CD1c-positive myeloid dendritic cell (primary cell): ENCODE measurements around the gene CRHBP.

ENCODE experiments used
- DNase-seq: peaks from one replicate; pipeline ENCODE4 v3.0.0-alpha.2; 2016; ENCODE audit errors: extremely low spot score

CRHBP gene

GRCh38 chr5:77015938-77016569 lies 63.2 kb downstream of the CRHBP start:
- peak; percentile 63 for DNase-seq

DNA sequence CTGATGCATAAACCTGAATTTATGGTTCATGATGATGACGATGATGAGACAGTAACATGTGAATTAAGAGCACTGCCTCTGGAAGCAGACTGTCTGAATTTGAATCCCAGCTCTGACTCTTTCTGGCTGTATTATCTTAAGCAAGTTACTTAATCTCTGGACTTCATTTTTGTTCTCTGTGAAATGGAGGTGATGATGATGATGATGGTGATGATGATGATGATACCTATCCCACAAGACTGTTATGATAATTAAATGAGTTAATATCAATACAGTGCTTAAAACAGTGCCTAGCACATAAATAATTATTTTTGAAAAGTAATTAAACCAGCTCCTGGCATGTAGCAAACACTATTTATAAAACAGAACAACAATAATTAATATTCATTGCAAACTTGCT lies 64.1 kb downstream of the CRHBP start:
- DNase-seq = no peak

DNA sequence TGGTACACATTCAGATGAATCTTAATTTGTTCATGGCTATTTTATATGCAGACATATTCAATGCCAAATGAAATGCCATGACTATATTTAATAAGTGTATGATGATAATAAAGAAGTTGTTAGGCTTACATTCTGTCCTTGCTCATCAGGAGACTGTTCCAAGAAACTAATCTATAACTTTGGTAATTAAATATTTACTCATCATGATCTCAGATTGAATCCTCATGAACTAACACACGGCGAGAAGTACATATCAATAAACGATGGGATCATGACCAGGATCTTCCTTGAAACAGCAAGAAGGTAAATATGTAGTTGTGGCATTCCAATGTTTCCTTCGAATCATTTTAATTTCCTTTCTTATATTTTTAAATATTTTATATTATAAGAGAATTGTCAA lies 64.8 kb downstream of the CRHBP start:
- no peak for DNase-seq
